Measurements from ENCODE around the gene DEGS1.
"Not testable (repeated sequence)": the region's sequence is repeated elsewhere in the genome, so short reads cannot be mapped to it uniquely, and the experiment has no call there.

DEGS1 gene

GRCh38 chr1:224181453-224181810, 1.6 kb upstream of the DEGS1 start:
- no peak for DNase-seq

- peak; percentile 81 for DNase-seq
Measured at GRCh38 chr1:224182057-224182865, 779 bp upstream of the DEGS1 start.

GRCh38 chr1:224183591-224184312, 712 bp downstream of the DEGS1 start:
- peak; percentile 76 for DNase-seq

- no peak for DNase-seq
Measured at GRCh38 chr1:224185208-224185607, 2.2 kb downstream of the DEGS1 start.

GRCh38 chr1:224188286-224188685, 5.2 kb downstream of the DEGS1 start:
- DNase-seq: peak; percentile 68

- no peak for DNase-seq
Measured at GRCh38 chr1:224189561-224189960, 6.5 kb downstream of the DEGS1 start.

GRCh38 chr1:224192082-224192788, 9.2 kb downstream of the DEGS1 start:
- peak; percentile 78 for DNase-seq

GRCh38 chr1:224193319-224193966, 10.4 kb downstream of the DEGS1 start:
- peak; percentile 39 for DNase-seq

GRCh38 chr1:224196813-224197600, 14.0 kb downstream of the DEGS1 start:
- DNase-seq: no peak

GRCh38 chr1:224198572-224198971, 15.5 kb downstream of the DEGS1 start:
- DNase-seq: no peak

- no peak for DNase-seq
Measured at GRCh38 chr1:224199679-224200078, 16.6 kb downstream of the DEGS1 start.

- DNase-seq: no peak
Measured at GRCh38 chr1:224201383-224201782, 18.3 kb downstream of the DEGS1 start.

GRCh38 chr1:224201853-224202252, 18.8 kb downstream of the DEGS1 start:
- DNase-seq: no peak

- DNase-seq: no peak
Measured at GRCh38 chr1:224203243-224204016, 20.4 kb downstream of the DEGS1 start.

GRCh38 chr1:224205438-224205840, 22.4 kb downstream of the DEGS1 start:
- DNase-seq: peak; percentile 60

GRCh38 chr1:224205931-224206538, 23.0 kb downstream of the DEGS1 start:
- not testable (repeated sequence) for DNase-seq

- no peak for DNase-seq
Measured at GRCh38 chr1:224211206-224211962, 28.3 kb downstream of the DEGS1 start.

- DNase-seq: no peak
Measured at GRCh38 chr1:224212618-224213061, 29.6 kb downstream of the DEGS1 start.

GRCh38 chr1:224213438-224214119, 30.5 kb downstream of the DEGS1 start:
- DNase-seq: no peak

- no peak for DNase-seq
Measured at GRCh38 chr1:224216382-224216781, 33.3 kb downstream of the DEGS1 start.
